Measurements from ENCODE around the gene RPS4Y2.

Gene RPS4Y2

DNA sequence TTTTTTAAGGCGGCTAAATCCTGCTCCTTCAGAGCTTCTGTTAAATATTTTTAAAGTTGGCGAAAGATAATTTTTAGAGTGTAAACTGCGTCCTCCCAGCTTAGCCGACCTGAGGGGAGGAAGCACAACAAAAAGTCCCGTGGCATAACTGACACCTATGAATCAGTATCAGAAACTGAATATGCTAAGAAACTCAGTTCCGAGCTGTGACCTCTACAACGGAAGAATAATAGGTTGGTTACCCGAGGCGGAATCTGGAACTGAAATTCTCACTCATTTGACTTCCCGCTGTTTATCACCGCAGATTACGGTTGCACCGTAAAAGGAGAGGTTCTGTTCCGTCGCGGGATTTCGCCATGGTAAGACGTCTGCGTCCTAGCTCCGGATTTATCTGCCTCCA is at the start of gene RPS4Y2:
Gene RPS4Y2, plus strand, starts transcription at position 301 of the 400 bp plus-strand sequence. Its CDS starts 56 bp downstream, at position 357.
- Histone ChIP-seq H3K36me3 (ENCODE audit: insufficient read depth) (no peaks in the 10 kb centered on the region), H3K79me2 (ENCODE audit: insufficient read depth, low read depth) (no peaks in the 10 kb centered on the region), H2AFZ (ENCODE audit: low read depth) (no peak within 1 kb of the TSS), H3K27me3 (ENCODE audit: insufficient read depth, low read depth) (no peaks in the 10 kb centered on the region), H3K4me2 (no peak within 1 kb of the TSS), H3K27ac (no peak within 1 kb of the TSS), H3K9ac (no peak within 1 kb of the TSS), H3K4me1 (ENCODE audit: low read depth, poor library complexity, severe bottlenecking) (no peaks in the 10 kb centered on the region), H3K4me3 (IDR thresholded peaks at IDR 0.05; ENCODE audit: insufficient read depth, low read depth, low read length) (no peak within 1 kb of the TSS), H4K20me1 (ENCODE audit: insufficient read depth) (no peaks in the 10 kb centered on the region)
- TF ChIP-seq, protein P1, sequence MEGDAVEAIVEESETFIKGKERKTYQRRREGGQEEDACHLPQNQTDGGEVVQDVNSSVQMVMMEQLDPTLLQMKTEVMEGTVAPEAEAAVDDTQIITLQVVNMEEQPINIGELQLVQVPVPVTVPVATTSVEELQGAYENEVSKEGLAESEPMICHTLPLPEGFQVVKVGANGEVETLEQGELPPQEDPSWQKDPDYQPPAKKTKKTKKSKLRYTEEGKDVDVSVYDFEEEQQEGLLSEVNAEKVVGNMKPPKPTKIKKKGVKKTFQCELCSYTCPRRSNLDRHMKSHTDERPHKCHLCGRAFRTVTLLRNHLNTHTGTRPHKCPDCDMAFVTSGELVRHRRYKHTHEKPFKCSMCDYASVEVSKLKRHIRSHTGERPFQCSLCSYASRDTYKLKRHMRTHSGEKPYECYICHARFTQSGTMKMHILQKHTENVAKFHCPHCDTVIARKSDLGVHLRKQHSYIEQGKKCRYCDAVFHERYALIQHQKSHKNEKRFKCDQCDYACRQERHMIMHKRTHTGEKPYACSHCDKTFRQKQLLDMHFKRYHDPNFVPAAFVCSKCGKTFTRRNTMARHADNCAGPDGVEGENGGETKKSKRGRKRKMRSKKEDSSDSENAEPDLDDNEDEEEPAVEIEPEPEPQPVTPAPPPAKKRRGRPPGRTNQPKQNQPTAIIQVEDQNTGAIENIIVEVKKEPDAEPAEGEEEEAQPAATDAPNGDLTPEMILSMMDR (conservative IDR thresholded peaks at IDR 0.05; ENCODE audit: low read depth, low read length) = no peak

DNA sequence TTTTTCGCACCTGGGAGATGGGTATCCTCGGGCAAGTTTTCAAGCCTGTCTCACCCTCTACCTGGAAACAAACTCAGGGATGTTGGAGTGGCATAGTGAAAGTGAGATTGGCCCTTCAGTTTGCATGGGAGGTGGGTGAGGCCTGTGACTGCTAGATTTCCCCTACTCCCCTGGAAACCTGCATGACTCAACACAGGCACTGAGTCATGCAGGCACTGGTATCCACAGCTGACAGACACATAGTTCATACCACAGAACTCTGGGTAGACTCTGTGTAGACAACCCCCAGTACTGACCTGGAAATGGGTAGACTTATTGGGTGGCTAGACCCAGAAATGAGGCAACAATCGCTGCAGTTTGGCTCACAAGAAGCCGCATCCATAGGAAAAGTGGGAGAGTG is 41.5 kb upstream of the RPS4Y2 start:
- Histone ChIP-seq H4K20me1 (ENCODE audit: insufficient read depth) (no peaks in the 10 kb centered on the region), H3K4me3 (IDR thresholded peaks at IDR 0.05; ENCODE audit: insufficient read depth, low read depth, low read length) (no peak overlapping the region), H3K4me1 (ENCODE audit: low read depth, poor library complexity, severe bottlenecking) (no peaks in the 10 kb centered on the region), H3K79me2 (ENCODE audit: insufficient read depth, low read depth) (no peaks in the 10 kb centered on the region), H3K4me2 (no peak overlapping the region), H3K27ac (no peak overlapping the region), H2AFZ (ENCODE audit: low read depth) (no peak overlapping the region), H3K36me3 (ENCODE audit: insufficient read depth) (no peaks in the 10 kb centered on the region), H3K27me3 (ENCODE audit: insufficient read depth, low read depth) (no peaks in the 10 kb centered on the region), H3K9ac (no peak overlapping the region)
- TF ChIP-seq, protein P1 (conservative IDR thresholded peaks at IDR 0.05; ENCODE audit: low read depth, low read length) = no peak

DNA sequence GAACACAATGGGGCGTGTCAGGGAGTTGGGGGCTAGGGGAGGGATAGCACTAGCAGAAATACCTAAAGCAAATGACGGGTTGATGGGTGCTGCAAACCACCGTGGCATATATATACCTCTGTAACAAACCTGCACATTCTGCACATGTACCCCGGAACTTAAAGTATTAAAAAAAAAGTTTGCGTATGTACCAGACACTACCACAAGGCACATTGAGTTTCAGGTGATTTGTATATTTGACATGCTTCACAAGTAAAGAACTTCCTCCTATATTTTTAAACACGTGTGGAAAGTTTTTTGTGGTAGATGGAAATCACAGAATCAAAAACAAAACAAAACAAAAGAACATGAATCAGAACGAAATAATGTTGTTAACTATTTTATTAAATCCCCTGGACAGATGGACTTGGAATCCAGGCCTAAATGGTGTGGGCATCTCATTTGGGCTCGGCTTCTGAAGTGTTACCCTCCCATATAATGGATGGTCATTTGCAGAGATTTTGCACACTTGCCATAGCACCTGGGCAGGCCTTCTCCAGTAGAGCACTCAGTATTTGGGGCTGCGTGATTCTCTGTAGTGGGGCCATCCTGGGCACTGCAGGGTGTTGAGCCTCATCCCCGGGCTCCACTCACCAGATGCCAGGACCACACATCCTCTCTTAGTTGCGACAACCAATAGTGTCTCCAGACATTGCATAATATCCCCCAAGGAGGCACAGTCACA is 29.6 kb upstream of the RPS4Y2 start:
- H2AFZ ChIP-seq (ENCODE audit: low read depth) = no peak overlapping the region

DNA sequence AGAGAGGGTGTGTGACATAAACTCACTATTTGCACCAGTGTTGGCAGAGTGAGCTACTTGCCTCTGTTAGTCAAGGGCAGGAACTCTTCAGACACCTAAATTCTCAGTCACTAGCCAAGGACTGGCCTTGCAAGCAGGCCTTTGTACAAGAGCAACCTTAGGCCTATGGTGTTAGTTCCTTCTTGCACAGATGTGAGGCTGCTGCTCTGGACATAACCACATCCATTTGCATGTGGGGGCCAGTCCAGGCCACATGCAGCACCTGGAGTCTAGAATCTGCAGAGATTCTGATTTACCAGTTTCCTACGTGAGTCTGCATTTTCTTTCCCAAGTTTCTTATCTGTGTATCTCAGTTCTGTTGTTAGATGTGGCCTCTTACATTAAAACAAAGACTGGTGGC is 20.7 kb upstream of the RPS4Y2 start:
- no peak overlapping the region for H3K4me3 ChIP-seq (IDR thresholded peaks at IDR 0.05; ENCODE audit: insufficient read depth, low read depth, low read length)
- H2AFZ ChIP-seq (ENCODE audit: low read depth) = no peak overlapping the region
- no peak overlapping the region for H3K4me2 ChIP-seq
- no peaks in the 10 kb centered on the region for H4K20me1 ChIP-seq (ENCODE audit: insufficient read depth)
- no peaks in the 10 kb centered on the region for H3K4me1 ChIP-seq (ENCODE audit: low read depth, poor library complexity, severe bottlenecking)
- H3K36me3 ChIP-seq (ENCODE audit: insufficient read depth) = no peaks in the 10 kb centered on the region
- TF ChIP-seq, protein P1 (conservative IDR thresholded peaks at IDR 0.05; ENCODE audit: low read depth, low read length) = no peak
- no peaks in the 10 kb centered on the region for H3K27me3 ChIP-seq (ENCODE audit: insufficient read depth, low read depth)
- no peak overlapping the region for H3K9ac ChIP-seq
- no peaks in the 10 kb centered on the region for H3K79me2 ChIP-seq (ENCODE audit: insufficient read depth, low read depth)
- H3K27ac ChIP-seq = no peak overlapping the region

More for the DNA sequence above, 29.6 kb upstream of the RPS4Y2 start:
- Histone ChIP-seq H3K36me3 (ENCODE audit: insufficient read depth) (no peaks in the 10 kb centered on the region), H3K4me1 (ENCODE audit: low read depth, poor library complexity, severe bottlenecking) (no peaks in the 10 kb centered on the region), H3K4me2 (no peak overlapping the region), H3K79me2 (ENCODE audit: insufficient read depth, low read depth) (no peaks in the 10 kb centered on the region), H3K4me3 (IDR thresholded peaks at IDR 0.05; ENCODE audit: insufficient read depth, low read depth, low read length) (no peak overlapping the region), H4K20me1 (ENCODE audit: insufficient read depth) (no peaks in the 10 kb centered on the region), H3K27me3 (ENCODE audit: insufficient read depth, low read depth) (no peaks in the 10 kb centered on the region), H3K27ac (no peak overlapping the region), H3K9ac (no peak overlapping the region)
- TF ChIP-seq, protein P1 (conservative IDR thresholded peaks at IDR 0.05; ENCODE audit: low read depth, low read length) = no peak
